Measurements from ENCODE around the gene ELF5. TPM values are rescaled to one million over a fixed set of nuclear protein-coding genes. Genes with fewer than 3 reads are reported as not detected.
A peak's percentile ranks its signal among the peaks of the same experiment; 100 is the strongest.

The ELF5 gene
- total and polyA plus RNA-seq, 2 of the 13 experiments (the other 11 are each of a cell fraction or from before 2014, with no cell fraction given), result 0.51 to 2.6 TPM

- Histone ChIP-seq H3K4me3 (replicated peaks in 1 of 3; ENCODE audit: insufficient read depth in 1 of 3, low read depth in 2 of 3, low read length in 3 of 3) (no peak overlapping the region), H4K20me1 (ENCODE audit: insufficient read depth, low read length) (peaks cover 4% of the 10 kb centered on the region), H2AFZ (ENCODE audit: low read length) (no peak overlapping the region), H3K4me1 (ENCODE audit: insufficient read depth, low read length) (peaks cover 44% of the 10 kb centered on the region), H3K9ac (ENCODE audit: insufficient read depth, low read depth, low read length) (no peak overlapping the region), H3K36me3 (replicated peaks in 1 of 2; ENCODE audit: control insufficient read depth in 1 of 2, insufficient read depth in 2 of 2, low read length in 2 of 2) (peaks cover 0 to 2% of the 10 kb centered on the region in 2 experiments; a peak in 2 of 5 replicates), H3K27ac (ENCODE audit: extremely low read length, insufficient read depth, low read length) (no peak overlapping the region), H3K9me3 (ENCODE audit: low read length) (no peaks in the 10 kb centered on the region), H3K4me2 (ENCODE audit: low read depth, low read length) (no peak overlapping the region), H3K27me3 (ENCODE audit: control insufficient read depth in 1 of 2, insufficient read depth in 2 of 2, low read length in 2 of 2) (no peaks in the 10 kb centered on the region; a peak in 1 of 5 replicates), H3K79me2 (ENCODE audit: insufficient read depth, low read length) (peaks cover 84% of the 10 kb centered on the region)
- BruUV-seq (replicated peaks), result no TSS peak
- FAIRE-seq, result no peak
- intact Hi-C loops (cut with micrococcal nuclease; ENCODE audit: unreplicated experiment), result no loop called here
- 94% methylated on average over 3 of the region's 3 CpGs for WGBS (ENCODE audit: low lambda C conversion rate)
- no peak for DNase-seq (ENCODE audit: low spot score)
- CTCF ChIA-PET (ENCODE audit: low intra/inter-chr PET ratio, low total read pairs), result no interaction called here
- no peak for ATAC-seq
- POLR2A ChIA-PET, result no interaction called here
- TF ChIP-seq PAX8 (CRISPR knock-in tag; IDR thresholded peaks at IDR 0.05; ENCODE audit: borderline replicate concordance), result no peak
- in situ Hi-C loops (cut with HindIII; ENCODE audit: extremely low pct_ligation_motif_present, low pct_unique_long_range_greater_than_20kb), result no loop called here
These were observed 70.5 kb downstream of the ELF5 start for GRCh38 chr11:34443136-34443535.

GRCh38 chr11:34441814-34442213 is 71.8 kb downstream of the ELF5 start:
- FAIRE-seq (no peak), ATAC-seq (no peak), DNase-seq (ENCODE audit: low spot score) (no peak)
- Histone ChIP-seq H3K27ac (ENCODE audit: extremely low read length, insufficient read depth, low read length) (no peak overlapping the region), H3K27me3 (ENCODE audit: control insufficient read depth in 1 of 2, insufficient read depth in 2 of 2, low read length in 2 of 2) (no peaks in the 10 kb centered on the region; a peak in 1 of 5 replicates), H3K9me3 (ENCODE audit: low read length) (no peaks in the 10 kb centered on the region), H3K4me3 (replicated peaks in 1 of 3; ENCODE audit: insufficient read depth in 1 of 3, low read depth in 2 of 3, low read length in 3 of 3) (no peak overlapping the region), H3K4me1 (ENCODE audit: insufficient read depth, low read length) (peaks cover 48% of the 10 kb centered on the region), H3K79me2 (ENCODE audit: insufficient read depth, low read length) (peaks cover 70% of the 10 kb centered on the region), H2AFZ (ENCODE audit: low read length) (no peak overlapping the region), H3K4me2 (ENCODE audit: low read depth, low read length) (peak overlapping the region; percentile 30; the same call in 1 of the 2 replicates), H3K36me3 (replicated peaks in 1 of 2; ENCODE audit: control insufficient read depth in 1 of 2, insufficient read depth in 2 of 2, low read length in 2 of 2) (no peaks in the 10 kb centered on the region; a peak in 2 of 5 replicates), H3K9ac (ENCODE audit: insufficient read depth, low read depth, low read length) (no peak overlapping the region), H4K20me1 (ENCODE audit: insufficient read depth, low read length) (peaks cover 4% of the 10 kb centered on the region)
- TF ChIP-seq TRIM24 (CRISPR knock-in tag; IDR thresholded peaks at IDR 0.05) (no peak), MED8 (CRISPR knock-in tag; IDR thresholded peaks at IDR 0.05; ENCODE audit: insufficient replicate concordance) (no peak), ZNF33B (CRISPR knock-in tag; IDR thresholded peaks at IDR 0.05) (no peak), GABPB1 (CRISPR knock-in tag; IDR thresholded peaks at IDR 0.05) (no peak), HMGA1 (CRISPR knock-in tag; conservative IDR thresholded peaks at IDR 0.05) (no peak), ZNF639 (CRISPR knock-in tag; conservative IDR thresholded peaks at IDR 0.05) (no peak), ZNF7 (CRISPR knock-in tag; IDR thresholded peaks at IDR 0.05) (peak; percentile 91), THAP7 (CRISPR knock-in tag; IDR thresholded peaks at IDR 0.05) (no peak)
- intact Hi-C loops (cut with micrococcal nuclease; ENCODE audit: unreplicated experiment) (no loop called here), in situ Hi-C loops (cut with HindIII; ENCODE audit: extremely low pct_ligation_motif_present, low pct_unique_long_range_greater_than_20kb) (no loop called here)
- POLR2A ChIA-PET, result interaction anchor here (2.7 kb wide), 1 partner anchor 78 kb away, joined by 6 read pairs; no protein-coding TSS in a partner anchor
- BruUV-seq (replicated peaks), result no TSS peak
- CTCF ChIA-PET (ENCODE audit: low intra/inter-chr PET ratio, low total read pairs), result no interaction called here

Data from HepG2 (cell line).